GM11168 (cell line): Measurements from ENCODE around the gene MLLT6.

Source experiments
- in situ Hi-C: fragments of 300-500 bp; cut with MboI; formaldehyde crosslinking; loops from one replicate; pipeline ENCODE4 v1.12.0; 2022; ENCODE audit warnings: low sequenced_read_pairs; ENCODE audit not compliant: unreplicated experiment

The MLLT6 gene

DNA sequence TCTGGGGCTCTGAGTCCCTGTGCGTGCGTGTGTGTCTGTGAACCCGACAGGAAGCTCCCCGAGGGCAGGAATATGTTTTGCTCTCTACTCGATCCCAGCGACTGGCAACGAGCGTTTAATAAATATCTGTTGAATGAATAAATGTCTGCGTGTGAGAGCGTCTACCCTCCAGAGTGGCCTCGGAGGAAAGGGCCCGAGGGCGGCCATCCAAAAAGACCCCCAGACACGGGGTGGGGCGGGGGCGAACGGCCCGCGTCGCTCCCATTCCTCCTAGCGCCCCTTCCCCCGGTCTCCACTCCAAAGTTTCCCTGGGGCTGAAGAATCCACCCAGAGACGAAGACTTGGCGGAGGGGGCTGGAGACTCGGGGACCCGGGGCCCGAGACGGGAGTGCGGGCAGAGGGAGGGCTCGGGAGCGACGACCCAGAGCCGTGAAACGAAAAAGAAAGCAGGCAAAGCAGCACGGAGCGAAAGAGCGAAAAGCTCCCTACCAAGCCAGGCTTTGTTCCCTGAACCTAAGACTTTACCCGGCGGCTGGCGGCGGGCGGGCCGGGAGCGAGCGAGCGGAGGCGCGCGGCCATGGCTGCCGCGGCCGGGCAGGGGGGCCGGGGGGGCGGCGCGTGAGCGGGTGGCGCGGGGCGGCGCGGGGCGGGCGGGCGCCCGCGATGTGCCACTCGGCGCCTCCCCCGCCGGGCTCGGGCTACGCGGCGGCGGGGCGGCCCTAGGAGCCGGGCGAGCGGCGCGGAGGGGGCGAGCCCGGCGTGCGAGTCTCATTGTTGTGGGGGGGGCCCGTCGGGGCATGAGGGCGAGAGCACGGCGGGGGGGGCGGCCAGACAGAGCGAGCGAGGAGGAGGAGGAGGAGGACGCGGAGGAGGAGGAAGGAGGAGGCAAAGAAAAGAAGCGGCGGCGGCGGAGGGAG, at the start of gene MLLT6:
Gene MLLT6, plus strand, starts transcription at position 668 of the 917 bp plus-strand sequence. CDS start 360 bp downstream, outside the sequence.
- in situ Hi-C loops = no loop called here

DNA sequence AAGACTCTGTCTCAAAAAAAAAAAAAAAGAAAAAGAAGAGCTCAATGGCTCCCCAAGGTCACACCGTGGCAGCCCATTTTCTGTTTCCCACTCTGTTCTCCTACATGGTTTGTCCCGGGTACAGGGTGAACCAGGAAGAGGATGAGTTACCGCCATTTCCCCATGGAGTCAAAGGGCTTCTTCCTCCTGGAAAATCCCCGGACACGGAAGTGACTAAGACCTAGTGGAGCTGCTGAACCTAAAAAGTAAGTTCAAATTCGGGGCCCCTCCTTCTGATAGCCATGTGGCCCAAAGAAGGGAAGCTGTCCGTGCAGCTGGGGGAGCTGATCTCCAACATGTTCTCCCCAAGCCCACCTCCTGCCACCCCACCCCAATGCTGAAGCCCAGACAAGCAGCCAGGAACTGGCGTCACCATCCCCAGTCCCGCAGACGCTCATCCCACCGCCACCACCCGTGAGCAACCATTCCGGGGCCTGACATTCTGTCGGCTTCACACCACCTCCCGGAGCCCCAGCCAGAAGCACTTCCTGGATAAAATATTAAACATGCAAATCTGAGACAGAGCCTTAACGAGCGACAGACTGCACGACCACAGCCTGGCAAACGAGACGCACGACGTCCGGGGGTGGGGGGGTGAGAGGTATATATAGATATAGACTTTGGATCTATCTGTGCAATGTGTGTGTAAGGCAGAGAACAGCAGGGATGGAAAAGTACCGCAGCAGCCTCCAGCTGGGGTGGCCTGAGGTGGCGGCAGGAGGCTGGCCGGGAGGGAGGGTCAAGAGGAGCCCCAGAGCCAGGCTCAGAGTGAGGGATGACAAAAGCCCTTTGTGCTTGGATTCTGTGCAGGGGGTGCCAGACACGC, 47.9 kb upstream of the MLLT6 start:
- in situ Hi-C loops = no loop called here

DNA sequence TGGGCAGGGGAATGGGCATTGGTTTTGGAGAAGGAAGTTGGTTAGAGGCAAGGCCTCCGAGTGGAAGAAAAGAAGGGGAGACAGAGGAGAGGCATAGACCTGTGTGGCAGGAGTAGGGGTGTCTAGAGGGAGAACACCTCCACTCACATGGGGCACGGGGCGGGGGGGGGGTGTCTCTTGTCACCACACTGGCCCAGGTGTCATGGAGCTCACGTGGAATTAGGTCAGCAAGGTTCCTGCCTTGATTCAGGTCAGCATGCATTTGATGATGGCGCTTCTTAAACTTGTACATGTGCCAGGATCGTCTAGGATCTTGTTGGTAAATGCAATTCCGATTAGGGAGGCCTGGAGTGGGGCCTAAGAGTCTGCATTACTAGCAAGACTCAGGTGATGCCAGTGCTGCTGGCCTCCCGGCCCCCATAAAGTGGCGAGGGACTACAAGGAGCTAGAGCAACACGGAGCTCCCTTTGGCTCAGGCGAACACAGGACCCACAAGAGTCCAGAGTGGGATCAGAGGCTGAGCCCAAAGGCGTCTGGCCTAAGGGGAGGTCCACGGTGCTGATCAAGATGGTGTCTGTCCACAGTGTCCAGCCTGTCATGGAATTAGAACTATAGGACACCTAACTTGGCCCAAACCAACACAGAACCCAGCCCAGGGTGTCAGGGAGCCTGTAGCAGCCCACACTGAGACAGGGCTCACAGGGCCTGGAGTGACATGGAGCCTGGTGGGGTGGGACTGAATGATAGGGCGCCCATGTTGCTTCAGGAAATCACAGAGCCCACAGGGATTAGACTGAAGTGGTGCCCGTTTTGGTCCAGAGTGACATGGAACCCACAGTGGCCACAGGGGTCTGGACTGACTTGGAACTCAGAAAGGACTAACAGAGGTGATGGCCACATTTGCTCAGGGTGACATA, 47.0 kb upstream of the MLLT6 start:
- in situ Hi-C loops = no loop called here

DNA sequence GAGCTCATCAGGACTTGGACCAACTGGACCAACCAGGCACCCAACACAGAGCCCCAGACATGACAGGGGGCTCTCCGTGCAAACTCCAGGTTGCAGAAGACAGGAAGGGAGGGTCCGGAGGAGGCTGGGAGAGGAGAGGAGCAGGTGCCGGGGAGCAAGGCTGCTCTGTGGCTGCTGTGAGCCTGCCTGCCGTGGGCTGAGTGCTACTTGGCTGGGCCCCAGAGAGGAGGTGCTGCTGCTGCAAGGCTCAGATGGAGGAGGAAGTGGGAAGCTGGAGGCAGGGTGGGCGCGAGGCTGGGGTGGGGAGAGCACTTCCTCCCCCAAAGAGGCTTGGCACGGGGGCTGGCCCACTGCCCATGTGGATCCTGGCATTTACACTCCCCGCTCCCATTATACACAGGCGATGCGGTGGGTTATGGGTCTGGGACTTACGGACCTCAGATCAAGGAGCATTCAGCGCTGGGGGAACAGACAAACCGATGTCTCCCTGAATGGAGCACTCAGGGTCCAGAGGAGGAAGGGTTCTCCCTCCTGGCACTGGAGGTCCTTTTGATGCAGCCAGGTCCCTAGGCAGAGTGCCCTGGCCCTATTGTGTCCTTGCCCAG, 46.2 kb upstream of the MLLT6 start:
- in situ Hi-C loops = no loop called here

DNA sequence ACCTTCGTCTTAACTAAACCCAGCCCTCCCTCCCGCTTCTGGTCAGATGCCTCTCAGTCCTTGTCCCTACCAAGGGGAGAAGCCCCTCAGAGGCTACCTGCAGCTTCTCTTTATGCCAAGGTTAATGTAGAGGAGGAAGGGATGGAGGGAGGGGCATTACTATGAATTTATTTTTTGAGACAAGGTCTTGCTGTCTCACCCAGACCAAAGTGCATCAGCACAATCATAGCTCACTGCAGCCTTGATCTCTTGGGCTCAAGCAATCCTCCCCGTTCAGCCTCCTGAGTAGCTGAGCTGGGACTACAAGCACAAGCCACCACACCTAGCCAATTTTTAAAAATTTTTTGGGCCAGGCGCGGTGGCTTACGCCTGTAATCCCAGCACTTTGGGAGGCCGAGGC, 45.7 kb upstream of the MLLT6 start:
- in situ Hi-C loops = no loop called here

DNA sequence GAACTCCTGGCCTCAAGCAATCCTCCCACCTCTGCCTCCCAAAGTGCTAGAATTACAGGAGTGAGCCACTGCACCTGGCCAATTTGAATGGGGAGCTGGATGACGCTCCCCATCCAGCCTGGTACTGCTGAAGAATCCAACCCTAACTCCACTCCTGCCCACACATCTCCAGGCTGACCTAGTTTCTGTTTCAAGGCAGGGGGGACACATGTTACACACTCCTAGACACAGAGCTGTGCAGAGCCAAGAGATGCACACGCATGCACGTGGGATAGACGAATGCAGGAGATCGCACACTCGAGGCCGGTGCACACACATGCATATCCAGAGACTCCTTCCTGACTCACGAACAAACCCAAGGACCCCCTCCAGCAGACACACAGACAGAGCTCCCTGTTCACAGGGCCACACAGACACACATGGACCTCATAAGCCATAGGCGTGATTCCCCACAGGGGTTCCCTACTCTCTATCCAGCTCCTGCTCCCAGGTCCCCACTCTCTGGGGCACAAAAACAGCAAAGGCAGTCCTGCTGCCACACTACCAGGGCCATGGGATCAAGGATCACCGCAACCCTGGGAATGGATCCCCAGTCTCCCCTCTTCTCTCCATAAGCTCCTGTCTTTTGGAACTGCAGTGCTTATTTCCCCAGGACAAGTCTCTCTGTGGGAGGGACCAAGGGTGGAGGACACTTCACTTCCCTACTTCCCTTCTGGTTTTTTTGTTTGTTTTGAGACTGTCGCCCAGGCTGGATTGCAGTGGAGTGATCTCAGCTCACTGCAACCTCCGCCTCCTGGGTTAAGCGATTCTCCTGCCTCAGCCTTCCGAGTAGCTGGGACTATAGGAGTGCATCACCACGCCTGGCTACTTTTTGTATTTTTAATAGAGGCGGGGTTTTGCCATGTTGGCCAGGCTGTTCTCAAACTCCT, 44.7 kb upstream of the MLLT6 start:
- in situ Hi-C loops = loop anchor here (10.0 kb wide), 2 partner anchors 56 to 106 kb away; partner anchors contain the start of gene SRCIN1

DNA sequence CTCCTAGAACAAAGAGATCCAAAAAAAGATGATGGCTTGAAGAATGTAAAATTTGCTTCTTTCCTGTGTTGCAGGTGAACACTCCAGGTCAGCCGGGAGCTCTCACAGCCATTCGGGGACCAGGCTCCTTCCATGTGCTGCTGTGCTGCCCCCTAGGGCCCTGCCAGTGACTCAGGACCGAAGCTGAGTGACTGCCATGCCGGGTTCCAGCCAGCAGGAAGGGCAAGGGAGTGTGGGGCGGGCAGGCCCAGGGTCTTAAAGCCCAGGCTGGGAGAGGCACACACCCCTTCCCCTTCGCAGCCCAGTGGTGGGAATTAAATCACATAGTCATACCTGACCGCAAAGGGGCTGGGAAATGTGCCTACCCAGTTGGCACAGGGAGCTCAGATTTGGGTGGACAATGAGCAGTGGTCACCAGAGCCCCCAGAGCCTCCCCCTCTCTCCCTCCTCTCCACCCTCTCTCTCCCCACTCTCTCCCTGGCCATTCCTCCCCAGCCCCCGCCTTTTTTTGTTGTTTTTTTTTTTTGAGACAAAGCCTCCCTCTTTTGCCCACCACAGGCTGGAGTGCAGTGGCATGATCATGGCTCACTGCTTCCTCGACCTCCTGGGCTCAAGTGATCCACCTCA, 41.8 kb upstream of the MLLT6 start:
- in situ Hi-C loops = loop anchor here (10.0 kb wide), 2 partner anchors 58 to 108 kb away; partner anchors contain the start of gene SRCIN1

DNA sequence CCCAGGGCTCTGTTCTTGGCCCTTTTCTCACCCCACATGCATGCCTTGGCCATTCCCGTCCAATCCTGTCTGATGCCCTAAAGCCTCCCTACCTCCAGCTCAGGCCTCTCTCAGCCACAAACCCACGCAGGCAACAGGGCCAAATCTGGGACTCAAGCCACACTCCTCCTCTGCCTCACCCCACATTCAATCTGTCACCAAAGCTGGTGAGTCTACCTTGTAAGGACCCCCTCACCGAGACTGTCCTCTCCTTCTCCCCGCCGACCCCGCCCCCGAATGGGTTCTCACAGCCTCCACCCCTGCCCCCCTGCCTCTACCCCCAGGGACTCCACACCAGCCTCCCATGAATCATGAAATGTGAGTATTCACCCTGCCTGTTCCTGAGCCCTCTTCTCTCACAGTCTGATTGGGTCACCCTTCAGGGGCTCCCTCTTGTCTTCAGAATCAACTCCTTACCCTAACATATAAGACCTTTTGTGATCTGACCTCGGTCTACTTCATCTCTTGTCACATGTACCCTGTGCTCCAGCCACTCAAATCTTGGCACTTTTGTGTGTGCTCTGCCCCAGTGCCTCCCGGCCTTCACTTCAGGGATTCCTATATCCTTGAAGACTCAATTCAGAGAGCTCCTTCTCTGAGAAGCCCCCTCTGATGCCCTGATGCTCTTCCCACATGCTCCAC, 41.0 kb upstream of the MLLT6 start:
- in situ Hi-C loops = loop anchor here (10.0 kb wide), 2 partner anchors 59 to 109 kb away; partner anchors contain the start of gene SRCIN1

DNA sequence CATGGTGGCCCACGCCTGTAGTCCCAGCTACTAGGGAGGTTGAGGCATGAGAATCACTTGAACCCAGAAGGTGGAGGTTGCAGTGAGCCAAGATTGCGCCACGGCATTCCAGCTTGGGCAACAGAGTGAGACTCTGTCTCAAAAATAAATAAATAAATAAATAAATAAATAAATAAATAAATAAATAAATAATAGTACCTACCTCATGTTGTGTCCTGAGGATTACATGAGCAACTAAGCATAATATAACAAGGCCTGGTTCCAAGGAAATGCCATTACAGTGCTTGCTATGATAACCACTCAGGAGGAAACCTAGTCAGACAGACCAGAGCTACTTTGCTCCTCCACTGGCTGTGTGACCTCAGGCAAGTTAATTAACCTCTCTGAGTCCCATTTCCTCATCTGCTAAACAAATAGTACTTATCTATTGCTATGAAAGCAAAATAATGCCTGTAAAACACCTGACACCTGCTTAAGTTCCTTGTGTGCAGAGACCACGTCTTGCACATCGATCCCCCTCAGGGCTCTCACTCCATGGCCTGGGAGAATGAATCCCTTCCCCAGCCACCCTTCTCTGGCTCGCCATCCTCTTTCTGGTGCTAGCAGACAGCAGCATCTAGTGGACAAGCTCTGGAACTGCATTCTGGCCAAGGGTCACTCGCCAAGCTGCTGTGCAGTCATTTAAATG, 37.8 kb upstream of the MLLT6 start:
- in situ Hi-C loops = loop anchor here (10.0 kb wide), 2 partner anchors 62 to 112 kb away; partner anchors contain the start of gene SRCIN1

DNA sequence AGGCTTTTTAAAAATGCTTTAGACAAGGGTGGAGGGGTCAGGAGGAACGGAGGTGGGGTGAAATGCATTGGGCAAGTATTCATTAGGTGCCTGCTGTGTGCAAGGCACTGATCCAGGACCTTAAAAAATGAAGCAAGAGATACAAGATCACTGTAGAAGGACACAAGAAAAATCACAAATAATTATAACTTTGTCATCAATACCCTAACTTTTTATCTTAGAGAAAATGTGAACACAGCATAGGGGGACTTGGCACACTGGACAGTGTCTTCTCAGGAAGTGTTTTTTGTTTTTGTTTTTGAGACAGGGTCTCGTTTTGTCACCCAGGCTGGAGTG, 37.3 kb upstream of the MLLT6 start:
- in situ Hi-C loops = loop anchor here (10.0 kb wide), 2 partner anchors 63 to 113 kb away; partner anchors contain the start of gene SRCIN1

DNA sequence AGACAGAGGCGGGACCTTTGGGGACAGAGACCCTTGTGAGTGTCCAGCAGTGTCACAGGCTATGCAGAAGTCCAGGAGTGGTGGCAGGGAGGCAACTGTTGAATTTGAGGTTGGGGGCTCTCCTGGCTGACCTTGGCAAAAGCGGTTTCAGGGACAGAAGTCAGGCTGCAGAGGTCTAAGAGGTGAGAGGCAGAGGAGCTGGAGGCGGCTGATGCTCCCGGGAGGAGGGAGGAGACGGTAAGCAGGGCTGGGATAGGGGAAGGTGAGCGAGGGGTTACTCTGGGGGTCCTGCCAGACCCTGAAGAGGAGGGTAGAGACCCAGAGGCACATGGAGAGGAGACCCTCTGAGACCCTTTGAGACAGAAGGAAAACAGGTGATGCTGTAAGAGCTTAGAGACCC, 35.6 kb upstream of the MLLT6 start:
- in situ Hi-C loops = loop anchor here (10.0 kb wide), 2 partner anchors 65 to 115 kb away; partner anchors contain the start of gene SRCIN1

DNA sequence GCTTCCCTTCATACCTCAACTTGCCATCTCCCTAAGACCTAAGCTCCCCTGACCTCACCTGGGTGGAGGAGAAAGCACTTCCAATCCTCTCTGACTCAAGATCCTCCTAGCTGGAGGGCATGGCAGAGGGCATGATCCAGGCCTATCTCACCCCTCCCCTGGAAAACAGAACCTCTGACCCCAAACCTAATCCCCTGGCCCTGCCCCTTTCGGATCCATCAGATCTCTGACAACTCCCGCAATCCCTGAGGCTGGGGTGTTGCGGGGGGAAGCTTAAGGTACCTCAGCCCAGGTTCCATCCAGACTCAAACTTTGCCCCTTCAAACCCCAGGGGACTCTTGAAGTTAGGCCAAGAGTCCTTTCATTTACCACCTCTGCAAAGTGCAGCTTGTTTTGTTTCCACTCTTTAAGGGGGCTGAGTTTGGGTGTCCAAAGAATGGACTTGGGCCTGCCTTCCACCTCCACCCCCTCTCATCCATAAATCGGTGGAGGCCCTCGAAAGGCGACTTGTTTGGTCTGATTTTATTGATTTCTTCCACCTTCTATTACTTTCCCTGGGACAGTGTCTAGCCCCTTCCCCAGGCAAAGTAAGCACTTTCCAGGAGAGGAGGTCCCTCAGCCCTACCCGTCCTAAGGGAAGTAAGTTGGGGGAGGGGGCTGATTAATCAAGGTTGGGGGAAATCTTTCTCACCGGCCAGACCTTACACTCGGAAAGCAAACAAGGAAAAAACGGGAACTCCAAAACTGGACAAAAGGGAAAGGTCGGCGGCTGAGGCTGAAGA, 32.9 kb upstream of the MLLT6 start:
- in situ Hi-C loops = no loop called here

DNA sequence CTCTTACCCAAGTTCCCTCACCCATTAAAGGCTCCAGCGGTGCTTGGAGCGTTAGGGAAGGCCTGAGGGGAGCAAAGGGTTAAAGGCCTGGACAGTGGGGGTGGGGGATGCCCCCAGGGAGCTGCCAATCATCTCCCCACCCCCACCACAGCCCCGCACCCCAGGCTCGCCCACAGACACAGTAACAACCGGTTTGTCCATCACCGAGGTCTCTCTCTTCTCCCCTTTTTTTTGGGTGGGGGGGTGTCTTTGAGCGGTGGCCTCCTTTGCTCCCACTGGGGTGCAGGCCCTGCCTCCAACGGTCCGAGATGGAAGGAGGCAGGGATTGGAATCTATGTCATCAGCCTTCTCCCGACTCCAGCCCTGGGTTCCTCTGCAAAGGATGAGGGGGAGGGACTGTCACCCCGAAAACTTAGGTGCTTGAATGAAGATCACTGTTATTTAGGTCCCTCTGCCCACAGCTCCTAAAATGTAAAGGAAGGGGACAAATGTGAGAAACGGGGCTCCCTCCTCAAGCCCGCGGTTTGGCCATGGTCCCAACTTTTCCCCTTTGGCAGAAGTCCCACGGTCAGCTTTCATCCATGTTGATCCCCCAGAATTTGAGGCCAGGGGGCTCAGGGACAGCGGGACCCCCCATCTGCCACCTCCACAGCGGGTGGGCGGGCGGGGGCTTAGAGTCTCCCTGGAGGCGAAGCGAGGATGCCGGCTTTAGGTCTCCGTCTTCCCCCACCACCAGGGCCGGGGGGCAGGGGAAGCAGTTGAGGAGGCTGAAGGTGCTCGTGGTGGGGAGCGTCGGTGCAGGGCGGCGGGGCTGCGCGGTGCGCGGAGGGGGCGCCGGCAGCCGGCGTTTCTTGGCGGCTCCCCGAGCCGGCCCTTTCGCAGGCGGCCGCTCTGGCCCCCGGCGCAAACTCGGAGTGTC, 32.0 kb upstream of the MLLT6 start:
- in situ Hi-C loops = no loop called here

DNA sequence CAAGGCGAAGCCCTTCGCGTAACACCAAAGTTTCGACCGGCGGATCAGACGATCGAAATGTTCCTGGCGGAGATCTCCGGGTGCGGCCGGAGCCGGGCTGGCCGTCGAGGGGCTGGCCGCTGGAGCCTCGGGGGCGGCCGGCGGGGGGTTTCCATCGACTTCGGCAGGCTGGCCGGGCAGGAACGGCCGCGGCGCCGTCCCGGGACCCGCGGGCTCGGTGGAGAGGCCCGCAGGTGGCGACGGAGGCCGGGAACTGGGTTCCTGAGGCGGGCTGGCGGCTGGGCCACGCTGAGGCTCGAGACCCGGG, 31.4 kb upstream of the MLLT6 start:
- in situ Hi-C loops = no loop called here
